Activated CD8-positive, alpha-beta memory T cell treated with anti-CD3 and anti-CD28 coated beads for 1 hour (primary cell): ENCODE results near the gene NDUFA13.
A peak's percentile ranks its signal among the peaks of the same experiment; 100 is the strongest.

Experiments used
- DNase-seq, 2 donors: peaks; one replicate each; pipeline ENCODE4 v3.0.0-alpha.2; 2020; ENCODE audit warnings: low read depth in 1 of 2; ENCODE audit errors: extremely low read depth in 1 of 2

NDUFA13 gene

DNA sequence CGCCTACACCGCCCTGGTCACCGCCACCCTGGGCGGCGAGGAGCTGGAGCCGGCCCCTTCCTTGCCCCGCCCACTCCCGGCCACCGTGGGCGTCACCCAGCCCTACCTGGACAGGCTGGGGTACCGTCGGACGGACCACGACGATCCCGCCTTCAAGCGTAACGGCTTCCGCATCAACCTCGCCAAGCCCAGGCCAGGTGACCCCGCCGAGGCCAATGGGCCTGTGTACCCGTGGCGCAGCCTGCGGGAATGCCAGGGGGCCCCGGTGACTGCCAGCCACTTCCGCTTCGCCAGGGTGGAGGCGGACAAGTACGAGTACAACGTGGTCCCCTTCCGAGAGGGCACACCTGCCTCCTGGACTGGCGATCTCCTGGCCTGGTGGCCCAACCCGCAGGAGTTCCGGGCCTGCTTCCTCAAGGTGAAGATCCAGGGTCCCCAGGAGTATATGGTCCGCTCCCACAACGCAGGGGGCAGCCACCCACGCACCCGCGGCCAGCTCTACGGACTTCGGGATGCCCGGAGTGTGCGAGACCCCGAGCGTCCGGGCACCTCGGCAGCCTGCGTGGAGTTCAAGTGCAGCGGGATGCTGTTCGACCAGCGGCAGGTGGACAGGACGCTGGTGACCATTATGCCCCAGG is 29.0 kb downstream of the NDUFA13 start:
- no peak for DNase-seq

DNA sequence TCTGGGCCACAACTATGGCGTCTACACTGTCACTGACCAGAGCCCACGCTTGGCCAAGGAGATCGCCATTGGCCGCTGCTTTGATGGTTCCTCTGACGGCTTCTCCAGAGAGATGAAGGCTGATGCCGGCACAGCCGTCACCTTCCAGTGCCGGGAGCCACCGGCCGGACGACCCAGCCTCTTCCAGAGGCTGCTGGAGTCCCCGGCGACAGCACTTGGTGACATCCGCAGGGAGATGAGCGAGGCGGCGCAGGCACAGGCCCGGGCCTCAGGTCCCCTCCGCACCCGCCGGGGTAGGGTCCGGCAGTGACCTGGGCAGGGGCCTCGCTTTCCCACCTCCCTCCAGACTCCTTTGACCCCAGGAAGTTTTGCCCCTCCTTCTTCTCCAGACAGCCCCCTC is 29.7 kb downstream of the NDUFA13 start:
- DNase-seq, result no peak

DNA sequence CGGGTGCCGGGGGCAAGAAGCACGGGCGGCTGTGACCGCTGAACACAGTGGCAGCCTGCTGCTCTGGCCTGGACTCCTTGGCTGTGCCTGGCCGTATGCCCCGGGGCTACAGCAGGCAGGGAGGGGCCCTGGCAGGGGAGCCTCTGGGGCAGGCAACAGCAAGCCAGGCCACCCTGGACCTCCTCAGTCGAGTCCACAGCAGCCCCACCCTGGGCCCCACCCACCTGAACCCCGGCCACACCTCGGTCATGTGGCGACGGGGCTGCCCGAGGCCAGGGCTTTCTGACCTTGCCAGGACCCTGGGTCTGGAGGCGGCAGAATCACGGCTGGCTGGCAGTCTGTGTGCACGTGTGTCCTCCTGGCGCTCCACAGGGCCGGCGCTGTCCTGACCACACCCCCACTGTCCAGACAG is 30.7 kb downstream of the NDUFA13 start:
- DNase-seq, result no peak

DNA sequence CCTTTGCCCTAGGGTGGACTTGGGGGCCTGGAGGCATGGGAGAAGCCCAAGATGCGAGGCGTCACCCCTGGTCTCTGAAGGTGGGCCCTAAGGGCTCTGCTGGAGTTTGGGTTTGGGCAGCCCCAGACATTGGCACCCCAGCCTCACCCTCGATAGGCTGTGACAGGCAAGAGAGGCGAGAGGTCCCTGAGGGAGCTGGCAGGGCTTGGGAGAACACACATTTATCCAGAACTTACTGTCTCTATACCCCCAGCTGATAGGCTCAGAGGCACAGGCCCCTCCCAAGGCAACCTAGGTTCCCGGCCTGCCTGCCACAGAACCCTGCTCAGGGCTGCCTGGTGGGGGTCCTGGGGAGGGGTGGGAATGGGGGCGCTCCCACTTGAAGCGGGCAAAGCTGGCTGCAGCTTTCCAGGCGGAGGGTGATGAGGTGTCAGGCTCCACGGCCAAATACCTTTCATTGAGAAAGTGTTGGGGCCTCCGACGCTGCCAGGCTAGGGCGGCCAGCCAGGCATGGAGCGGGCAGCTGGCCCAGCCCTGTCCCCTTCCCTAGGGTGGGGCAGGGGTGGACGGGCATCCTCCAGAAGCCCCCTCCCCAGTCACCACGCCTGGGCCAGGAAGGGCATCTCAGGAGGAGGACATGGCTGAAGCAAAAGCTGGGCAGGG is 31.8 kb downstream of the NDUFA13 start:
- no peak for DNase-seq

DNA sequence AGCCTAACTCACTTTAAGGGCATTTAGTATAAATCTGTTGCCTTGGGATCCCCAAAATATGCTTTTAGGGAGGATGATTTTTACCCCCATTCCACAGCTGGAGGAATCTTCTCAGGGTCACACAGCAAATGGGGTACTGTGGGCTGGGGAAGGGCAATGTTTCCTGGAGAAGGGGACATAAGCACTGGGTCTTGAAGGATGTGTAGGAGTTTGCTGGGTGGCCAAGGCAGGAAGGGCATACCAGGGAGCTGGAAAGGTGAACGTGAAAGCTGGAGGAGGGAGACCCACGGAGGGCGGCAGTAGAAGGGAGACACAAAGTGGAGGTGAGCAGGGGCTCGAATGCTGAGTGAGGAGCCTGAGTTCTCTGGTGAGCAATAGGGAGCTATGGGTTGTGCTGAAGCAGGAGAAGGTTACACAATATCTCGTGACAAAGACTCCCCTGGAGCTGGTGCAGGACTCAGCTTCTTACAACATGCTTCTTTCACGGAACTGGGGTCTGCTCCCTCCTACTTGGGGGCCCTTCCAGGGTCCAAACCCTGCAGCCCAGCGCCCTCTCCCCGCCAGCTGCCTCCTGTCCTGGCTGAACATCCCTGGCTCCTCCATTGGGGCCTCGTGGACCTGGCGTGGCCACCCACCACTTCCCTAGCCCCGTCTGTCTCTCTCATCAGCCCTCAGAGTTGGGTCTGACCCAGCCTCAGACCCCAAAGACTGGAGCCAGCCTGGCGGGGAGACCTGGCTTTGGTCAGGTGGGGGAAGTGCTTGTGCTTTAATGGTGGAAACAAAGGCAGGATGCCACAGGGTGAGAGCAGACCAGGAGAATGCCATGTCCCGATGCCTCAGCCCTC is 33.1 kb downstream of the NDUFA13 start:
- DNase-seq, result no peak

DNA sequence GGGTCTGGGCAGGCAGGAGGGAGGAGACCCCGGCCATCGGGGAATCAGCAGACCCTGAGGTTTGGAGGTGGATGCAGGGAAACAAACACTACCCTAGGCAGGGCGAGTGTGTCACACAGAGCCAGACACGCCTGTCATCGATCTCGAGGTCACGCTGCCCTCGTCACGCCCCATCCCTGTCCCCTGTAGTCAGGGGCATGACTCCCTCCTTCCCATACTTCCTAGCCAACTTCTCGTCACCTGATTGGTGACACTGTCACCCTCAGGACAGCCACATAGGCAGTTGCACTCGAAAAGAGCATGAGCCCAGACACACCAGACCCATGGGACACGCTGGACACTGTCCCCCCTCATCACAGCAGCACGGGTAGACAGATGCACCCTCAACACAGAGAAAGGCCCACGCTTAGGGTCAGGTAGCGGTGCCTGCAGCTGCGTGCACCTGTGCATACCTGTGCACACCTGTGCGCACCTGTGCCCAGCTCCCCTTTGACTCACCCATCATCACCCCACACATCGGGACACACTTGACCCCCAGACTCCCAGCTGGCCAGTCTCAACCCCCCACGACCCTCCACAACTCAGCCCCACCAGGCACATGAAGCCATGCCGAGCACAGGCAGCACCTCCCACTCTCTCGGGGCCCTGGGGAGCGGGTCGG is 33.9 kb downstream of the NDUFA13 start:
- no peak for DNase-seq

DNA sequence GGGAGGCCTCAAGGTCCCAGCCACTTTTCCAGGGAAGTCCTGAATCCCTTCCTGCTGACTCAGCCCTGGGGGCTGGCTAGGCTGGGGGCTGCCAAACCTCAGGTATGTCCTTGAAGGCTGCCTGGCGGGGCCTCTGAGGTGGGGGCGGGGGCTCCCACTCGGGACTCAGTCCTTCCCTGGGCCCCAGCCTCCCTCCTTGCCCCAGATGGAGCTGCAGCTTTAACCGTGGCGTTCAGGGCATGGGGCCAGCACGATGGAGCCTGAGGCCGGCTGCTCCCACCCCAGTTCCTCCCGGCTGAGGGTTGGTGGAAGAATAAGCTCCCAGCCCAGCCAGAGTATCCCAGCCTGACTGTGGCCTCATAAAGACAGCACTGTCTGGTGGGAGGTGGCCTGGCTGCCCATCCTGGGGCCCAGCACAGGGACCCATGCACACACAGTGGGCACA is 34.5 kb downstream of the NDUFA13 start:
- DNase-seq, result no peak

DNA sequence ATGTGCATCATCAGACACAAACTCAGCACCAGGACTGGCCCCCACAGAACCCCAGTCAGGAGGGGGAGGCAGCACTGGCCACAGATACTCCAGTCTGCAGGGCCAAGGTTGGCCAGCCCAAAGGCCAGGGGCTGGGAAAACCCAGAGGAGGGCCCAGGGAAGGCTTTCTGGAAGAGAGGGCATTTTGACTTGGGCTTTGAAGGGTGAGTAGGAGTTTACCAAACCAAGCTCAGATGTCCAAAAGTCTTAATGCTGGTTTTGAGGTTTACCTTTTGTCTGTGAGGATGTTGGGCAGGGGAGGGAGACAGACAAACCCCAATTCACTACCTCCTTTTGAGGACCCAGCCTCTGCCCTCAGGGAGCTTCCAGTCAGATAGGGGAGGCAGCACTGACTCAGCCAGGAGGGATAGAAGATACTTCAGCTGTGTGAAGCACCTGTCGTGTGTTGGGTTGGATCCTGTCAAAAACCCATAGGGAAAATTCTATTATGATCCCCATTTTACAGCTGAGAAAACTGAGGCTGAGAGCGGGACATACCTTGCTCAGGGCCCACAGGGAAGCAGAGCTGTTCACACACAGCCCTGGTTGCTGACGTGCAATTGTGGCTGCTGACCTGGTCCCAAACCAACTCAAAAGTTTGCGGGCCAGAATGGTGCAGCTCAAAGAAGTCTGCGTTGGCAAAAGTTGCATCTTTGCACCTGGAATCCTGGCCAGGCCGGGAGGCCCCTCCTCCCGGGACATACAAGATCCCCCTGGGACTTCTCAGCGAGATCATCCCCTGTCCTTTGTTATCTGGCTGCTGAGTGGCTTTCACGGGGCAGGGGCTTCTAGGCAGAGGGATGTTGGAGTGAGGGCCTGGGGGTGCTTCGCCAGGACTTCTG is 35.2 kb downstream of the NDUFA13 start:
- no peak for DNase-seq

DNA sequence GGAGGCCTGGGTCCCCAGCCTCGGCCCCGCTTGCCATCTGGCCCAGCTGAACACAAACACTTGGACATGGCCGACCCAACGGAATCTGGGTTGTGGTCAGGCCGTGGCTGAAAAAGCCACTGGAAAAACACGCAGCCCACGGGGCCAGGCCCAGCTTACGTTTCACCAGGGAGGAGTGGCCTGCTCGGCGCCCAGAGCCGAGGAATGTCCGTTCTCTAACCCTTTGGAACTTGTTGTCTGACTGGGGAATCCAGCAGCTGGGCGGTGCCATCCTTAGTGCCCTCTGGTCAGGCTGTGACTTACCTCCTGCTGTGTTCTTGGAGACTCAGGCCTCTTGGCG is 35.8 kb downstream of the NDUFA13 start:
- DNase-seq, result no peak

DNA sequence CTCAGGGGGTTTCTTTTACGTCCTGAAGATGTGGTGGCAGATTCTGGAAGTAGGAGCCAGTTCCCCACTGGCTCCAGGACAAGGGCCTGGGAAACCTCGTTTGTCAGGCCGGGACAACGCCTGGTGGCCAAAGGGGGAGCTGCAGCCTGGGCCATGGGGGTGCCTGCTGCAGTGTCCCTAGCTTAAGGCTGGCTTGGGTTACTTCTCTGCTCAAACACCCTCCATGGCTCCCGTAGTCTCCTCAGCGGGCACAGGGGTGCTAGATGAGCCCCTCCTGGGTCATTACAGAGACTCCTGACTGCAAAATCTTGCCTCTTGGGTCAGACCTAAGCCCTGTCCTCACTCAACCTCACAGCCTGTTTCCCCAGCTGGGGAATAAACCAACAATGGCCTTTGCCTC is 36.8 kb downstream of the NDUFA13 start:
- no peak for DNase-seq

DNA sequence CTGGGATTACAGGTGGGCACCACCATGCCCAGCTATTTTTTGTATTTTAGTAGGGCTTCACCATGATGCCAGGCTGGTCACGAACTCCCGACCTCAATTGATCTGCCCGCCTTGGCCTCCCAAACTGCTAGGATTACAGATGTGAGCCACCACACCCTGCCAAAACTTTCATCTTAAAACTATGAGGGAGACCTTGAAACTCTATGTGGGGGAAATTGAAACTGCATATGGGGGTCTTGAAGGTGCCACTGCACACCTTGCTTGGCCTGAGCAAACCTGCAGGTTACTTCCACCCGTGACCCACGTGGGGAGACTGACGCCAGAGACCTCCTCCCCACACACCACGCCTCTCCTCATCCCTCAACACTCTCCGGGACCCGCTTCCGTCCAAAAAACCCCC is 37.6 kb downstream of the NDUFA13 start:
- no peak for DNase-seq

DNA sequence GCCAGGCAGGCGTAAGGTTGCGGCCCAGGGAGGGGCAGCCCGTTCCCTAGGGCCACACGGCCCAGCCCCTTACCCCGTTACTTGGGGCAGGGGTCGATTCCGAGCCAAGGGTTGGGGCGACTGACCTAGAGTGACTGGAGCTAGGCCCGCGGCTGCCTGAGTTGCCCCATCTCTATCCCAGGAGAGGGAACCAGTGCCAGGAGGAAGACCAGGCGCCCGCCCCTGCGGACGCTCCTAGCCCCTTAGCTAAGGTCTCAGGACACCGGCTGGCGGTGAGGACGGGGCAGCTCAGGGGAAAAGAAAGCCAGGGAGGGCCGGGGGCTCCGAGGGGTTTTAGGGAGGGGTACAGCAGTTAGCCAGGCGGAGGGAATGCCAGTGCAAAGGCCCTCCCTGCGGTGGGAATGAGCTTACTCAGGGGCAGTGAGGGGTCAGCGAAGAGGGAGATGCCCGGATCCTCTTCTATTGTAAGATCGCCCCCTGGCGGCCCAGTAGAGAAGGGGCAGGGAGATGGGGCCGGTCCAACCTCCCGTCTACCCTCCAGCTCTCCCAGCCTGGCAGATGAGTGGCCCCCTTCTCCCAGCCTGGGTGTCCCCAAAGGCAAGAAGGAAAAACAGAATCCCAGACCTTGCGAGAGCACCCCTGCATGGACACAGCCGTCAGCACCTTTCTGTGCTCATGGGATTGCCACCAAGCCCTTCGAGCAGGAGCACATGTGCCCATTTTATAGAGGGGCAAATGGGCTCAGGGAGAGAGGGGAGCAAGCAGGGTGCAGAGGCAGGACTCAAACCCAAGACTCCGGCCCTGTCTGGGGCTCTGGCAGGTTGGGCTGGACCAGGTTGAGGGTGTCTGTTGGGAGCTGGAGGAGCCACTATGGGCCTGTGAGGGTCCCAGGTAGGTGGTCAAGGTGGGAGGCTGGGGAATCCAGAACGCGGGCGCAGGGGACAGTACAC is 38.3 kb downstream of the NDUFA13 start:
- peak in 1 of 2 donors; percentile 45 for DNase-seq

DNA sequence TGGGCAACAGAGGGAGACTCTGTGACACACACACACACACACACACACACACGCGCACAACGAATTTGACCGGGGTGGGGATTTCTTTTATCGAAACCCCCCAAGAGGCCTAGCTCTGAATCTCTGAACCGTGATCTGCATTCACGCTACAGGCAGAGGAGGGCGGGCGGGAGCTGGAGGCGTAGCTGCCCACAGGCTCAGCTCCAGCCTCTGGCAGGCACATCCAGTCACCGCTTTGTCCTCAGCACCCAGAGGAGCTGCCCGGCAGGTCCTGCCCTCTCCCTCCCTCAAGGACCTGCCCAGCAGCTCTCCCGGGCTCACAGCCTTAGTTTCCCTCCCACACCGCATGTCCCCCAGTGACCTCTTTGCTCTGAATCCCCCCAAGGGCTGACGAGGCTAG is 42.0 kb downstream of the NDUFA13 start:
- DNase-seq, result no peak

DNA sequence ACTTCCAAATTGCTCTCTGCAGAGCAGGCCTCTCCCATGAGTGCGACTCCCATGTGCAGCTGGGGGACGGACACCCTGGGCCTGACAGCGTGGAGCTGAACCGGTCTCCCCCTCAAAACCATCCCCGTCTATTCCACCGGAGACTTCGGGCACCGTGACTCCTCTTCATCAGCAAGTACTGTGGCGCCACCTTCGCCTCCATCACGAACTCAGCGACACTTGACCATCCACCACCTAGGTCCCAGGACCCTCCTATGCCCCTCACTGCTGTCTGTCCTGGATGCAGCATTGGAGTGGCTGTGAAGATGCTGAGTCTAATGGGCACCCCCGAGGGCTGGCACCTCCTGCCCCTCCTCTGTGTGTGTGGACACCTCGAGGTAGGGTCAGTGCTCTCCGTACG is 42.6 kb downstream of the NDUFA13 start:
- DNase-seq, result no peak

DNA sequence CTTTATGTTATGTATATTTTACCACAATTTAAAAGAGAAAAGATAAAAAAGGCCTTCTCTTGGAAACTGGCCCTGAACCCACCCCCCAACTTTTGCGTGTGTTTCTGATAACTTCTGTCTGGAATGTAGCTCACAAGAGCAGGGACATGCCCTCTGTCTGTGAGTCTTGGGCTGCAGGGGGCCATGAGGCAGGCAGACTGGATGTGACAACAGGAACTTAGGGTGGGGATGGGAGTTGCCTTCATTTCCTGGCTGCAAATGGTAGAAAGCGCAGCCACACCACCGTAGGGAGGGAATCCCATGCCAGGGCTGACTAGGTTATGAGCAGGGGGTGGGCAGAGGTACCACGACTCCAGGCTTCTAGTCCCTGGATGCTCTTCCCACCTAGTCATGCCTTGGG is 43.9 kb downstream of the NDUFA13 start:
- DNase-seq, result no peak

DNA sequence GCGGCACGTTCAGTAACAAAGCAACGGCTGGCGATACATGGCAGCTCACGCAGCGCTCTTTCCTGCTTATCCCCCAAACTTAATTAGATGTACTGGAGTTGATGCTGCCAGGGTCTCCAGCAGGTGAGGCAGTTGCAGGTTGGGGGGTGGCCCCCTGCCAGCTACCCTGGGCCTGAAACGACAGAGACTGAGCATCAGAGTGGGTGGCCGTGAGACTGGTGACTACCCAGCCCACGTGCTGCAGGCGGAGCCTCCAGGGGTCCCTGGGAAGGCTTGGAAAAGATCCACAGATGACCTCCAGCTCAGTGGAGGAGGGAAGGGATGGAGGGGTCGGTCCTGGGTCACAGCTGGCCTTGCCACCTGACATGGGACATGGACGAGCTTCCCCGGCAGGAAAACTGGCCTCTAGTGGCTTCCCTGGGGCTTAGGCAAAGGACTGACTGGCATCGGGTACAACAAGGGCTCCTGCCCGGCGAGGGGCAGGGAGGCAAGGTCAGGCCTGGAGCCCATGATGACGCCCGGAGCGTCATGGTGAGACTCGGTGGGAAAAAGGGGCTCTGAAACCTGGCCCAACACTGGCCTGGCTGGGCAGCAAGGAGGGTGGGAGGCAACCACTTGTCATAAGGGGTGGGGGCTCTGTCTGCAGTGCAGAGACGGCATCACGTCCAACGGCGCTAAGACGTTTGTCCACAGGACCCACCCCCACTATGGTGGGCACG is 46.1 kb downstream of the NDUFA13 start:
- no peak for DNase-seq

DNA sequence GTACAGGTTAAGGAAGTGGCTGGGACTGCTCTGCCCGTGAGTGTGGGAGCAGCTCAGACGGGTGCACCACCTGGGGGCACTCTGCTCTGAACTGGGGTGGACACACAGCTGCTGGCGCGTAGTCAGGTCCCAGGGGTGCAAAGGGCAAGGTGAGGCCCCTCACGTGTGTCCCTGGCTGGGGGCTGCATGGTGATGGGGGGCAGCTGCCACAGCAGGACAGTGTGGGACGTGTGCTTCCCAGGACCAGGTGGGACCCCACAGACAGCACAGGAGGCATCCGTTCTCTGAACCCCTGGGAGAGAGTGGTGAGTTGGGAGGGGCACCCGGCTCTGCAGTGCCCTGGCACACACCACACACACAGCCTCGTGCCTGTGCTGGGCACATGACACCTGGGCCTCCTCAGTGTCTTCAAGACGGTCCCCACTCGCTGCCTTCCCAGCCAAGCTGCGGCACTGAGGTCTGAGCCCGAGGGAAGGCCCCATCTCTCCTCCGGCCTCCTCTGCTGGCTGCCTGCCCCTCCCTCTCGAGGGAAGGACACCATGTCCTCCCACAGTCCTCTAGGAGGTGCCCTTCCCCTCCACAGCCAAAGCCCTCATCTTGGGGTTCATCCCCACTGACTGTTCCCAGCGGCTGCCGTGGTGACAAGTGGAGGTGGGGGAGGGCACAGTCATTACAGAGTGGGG is 46.8 kb downstream of the NDUFA13 start:
- DNase-seq, result no peak

DNA sequence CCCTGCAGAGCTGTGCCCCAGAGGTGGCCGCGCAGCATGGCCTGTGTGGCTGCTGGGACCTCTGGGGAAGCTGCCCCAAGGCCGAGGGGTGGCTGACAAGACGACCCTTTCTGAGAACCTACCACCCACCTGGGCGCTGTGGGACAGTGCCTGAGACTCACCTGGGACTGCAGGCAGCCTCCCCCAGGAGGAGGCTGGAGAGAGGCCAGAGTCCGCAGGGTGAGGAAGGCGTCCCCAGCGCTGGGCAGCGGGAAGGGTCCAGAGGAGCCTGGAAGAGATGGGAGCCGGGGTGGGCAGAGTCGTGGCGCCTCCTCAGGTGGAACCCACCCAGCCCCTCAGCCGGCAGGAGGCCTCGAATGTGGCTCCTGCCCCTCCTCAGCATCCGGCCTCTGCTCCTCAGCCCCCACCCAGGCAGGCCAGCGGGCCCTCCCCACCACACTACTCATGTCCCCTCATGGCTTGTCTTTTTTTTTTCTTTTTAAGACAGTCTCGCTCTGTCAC is 47.4 kb downstream of the NDUFA13 start:
- DNase-seq, result no peak
